GM18519 (cell line): ENCODE measurements around the gene PSTPIP1.

Source experiments
- ATAC-seq: cut with Tn5 transposase; IDR thresholded peaks from one replicate; pipeline ENCODE4 v1.9.1; 2021; ENCODE audit warnings: mild to moderate bottlenecking, moderate library complexity; ENCODE audit not compliant: unreplicated experiment, low FRiP score

PSTPIP1 gene

DNA sequence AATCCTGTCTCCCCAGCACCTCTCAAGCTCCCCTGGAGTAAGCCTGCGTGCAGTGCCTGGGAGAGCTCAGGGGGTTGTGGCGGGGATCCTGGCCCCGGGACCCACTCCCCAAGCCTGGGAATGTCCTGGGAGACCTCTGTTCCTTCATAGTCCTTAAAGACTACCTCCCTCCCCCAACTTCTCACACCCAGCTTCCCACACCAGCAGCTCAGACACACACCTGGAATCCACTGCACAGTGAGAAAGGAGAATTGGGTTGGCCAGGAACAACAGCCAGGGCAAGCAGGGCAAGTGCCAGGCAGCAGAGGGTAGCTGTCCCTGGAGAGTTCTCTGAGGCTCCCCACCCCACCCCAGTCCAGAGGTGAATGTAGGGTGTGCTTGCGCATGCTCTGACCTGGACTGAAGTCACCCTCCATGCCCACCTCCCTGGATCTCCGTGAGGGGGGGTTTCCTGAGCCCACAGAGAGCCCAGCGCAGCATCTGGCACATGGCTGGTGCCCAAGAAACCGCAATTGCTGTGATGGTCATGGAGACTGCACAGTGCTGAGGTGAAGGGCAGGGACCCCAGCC lies 22.2 kb downstream of the PSTPIP1 start:
- no peak for ATAC-seq

DNA sequence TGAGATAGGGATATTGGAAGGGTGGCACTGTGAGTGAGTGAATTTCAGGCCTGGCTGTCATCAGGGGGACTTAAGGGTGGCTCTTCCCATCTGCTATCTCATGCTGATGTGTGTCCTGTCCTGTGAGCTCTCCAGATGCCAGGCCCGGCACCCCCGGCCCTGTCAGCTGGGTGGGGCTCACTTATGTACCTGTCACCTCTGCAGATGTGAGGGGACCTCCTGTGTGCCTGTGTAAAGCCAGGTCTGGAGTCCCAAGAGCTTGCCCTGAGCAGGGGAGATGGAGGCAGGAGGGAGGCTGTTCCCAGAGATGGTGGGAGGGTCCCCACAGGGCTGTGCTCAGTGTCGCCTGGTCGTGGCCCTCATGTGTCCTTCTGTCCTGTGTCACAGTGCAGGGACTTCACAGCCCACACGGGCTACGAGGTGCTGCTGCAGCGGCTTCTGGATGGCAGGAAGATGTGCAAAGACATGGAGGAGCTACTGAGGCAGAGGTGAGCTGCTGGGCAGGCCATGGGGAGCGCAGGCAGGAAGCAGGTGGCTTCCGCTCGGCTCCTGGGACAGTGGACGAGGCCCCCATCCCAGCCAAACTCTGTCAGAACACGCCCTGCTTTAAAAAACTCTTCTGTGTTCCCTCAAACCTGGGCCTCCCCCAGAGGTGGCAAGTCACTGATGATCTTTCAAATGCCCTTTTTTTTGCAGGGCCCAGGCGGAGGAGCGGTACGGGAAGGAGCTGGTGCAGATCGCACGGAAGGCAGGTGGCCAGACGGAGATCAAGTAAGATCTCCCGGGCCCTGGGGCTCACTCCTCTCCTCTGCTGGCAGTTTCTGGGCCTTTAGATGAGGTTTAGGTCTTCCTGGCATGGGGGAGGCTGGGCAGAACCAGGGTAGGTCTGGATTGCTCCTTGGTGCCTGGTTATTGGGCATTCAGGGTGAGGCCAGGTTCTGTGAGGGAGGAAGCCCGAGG lies 23.1 kb downstream of the PSTPIP1 start:
- ATAC-seq, result no peak

DNA sequence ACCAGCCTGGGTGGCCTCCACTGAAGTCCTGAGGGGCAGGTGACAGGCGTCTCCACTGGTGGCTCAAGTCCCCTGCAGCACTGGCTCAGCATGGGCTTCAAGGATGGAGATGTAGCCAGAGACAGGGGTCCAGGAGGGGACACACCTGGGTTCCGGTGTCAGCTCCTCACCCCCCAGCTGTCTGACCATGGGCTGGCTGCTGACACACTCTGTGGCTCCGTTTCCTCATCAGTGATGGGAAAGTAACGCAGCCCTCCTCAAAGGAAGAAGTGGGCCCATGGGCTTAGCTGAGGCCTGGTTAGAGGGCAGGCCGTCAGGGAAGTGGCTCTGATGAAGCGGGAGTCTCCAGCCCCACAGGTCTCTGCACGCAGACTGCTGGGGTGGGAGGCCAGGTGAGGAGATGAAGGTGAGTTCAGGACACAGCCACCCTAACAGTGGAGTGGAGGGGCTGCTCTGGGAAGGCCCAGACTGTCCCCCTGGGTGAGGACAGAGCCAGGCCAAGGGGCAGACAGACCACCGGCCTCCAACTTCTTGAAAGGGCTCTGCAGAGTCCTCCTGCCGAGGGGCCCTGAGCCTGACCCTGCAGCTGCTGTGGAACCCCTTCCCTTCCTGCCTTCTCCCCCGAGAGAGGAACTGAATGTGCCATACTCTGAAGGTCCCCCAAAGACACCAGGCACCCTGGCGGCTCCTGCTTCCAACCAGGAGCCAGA lies 24.0 kb downstream of the PSTPIP1 start:
- ATAC-seq, result no peak

DNA sequence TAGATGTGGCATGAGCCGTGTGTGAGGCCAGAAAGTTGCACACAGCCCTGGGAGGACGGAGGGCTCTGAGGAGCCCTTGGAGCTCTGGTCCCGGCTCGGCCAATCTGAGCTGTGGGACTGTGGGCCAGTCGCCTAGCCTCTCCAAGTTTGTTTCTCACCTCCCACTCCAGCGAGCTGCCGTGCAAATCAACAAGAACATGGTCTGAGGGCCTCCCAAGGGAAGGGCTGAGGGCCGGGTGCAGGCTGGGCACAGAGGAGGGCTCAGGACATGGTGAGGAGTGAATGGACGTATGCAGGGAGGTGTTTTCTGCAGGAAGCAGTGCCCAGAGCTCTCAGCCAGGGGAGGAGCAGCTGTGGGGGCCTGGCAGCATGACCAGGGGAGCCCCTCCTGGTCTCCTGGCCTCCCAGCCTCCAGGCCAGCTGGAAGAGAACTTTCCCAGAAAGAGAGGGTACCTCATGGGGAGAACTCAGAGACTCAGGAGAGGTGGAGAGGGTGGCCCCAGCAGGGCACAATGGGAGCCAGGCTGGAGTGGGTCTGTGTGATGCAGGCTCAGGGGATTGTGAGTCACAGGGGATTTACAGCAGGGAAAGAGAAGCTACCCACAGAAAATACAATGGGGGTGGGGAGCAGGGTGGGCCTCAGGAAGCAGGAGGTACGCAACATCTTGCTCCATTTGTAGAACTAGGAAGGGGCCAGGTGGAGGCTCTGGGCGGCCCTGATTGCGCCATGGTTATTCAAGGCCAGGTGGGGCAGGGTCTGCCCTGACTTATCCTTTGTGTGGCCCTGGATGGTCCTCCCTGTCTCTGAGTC lies 24.8 kb downstream of the PSTPIP1 start:
- ATAC-seq, result no peak

DNA sequence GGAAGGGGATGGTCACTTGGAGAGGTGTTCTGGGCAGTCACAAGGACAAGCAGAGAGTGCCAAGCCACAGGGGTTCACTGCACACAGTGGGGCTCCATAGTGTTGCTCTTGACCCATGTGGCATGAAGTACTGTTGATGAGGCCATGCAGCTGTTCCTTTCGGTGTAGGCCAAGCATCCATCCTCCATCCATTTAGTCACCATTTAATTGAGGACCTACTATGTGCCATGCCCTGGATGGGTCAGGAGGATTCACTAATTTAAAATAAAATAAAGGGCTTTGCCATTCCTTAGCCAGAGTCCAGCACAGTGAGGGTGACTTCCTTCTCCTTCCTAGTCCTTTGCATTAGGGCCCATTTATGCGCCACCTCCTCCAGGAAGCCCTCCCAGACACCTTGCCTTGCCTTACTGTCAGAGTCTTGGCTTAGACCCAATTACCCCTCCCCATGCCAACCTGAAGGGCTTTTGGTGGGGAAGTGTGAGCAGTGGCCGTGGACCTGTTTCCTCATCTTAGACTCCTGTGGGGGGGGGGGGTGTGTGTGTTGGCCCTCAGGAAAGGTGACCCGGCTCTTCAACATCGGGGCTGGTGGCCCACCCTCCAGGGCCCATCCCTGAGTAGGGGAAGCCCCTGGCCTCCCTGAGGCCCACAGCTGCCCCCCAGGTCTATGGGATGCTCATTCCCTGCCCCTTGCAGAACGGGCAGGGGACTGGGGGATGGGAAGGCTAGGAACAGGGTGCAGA lies 25.6 kb downstream of the PSTPIP1 start:
- no peak for ATAC-seq

DNA sequence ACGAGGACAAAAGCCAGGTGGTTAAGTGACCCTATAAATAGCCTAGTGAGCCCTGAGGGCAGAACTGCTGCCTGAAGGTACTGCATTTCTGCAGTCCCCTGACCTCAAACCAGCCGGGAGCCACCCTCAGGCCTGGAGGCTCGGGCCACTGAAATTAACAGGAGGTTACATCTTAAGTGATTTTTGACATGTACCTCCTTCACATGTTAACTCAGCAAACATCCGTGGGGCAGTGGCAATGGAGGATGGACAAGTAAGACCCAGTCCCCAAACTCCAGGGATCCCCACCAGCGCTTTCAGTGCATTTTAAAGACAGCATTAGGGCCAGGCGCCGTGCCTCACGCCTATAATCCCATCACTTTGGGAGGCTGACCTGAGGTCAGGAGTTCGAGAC lies 26.2 kb downstream of the PSTPIP1 start:
- ATAC-seq, result no peak

DNA sequence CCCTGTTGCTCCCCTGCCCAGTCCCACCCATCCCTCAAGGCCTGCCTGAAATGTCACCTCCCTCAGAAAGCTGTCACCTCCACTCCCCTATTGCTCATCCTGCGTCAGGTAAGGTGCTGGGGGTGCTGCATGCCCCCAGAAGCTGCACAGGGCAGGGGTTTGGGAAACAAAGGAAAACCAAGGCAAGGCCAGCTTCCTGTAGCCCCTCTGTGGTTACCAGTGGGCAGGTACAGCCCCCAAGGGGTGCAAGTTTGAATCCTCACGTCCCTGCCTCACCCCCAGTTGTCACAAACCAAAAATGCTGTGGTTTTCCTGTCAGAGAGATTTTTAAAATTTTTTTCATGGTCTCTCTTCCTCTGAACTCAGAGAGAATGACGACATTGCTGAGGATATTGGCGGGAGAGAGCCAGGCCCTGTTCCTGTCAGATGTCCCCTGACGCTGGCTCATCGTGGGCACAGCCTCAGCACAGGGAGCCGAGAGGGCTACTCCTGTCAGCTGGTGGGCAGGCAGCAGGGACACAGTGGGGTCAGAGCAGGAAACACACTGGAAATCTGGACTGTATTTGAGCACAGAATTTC lies 27.0 kb downstream of the PSTPIP1 start:
- no peak for ATAC-seq

DNA sequence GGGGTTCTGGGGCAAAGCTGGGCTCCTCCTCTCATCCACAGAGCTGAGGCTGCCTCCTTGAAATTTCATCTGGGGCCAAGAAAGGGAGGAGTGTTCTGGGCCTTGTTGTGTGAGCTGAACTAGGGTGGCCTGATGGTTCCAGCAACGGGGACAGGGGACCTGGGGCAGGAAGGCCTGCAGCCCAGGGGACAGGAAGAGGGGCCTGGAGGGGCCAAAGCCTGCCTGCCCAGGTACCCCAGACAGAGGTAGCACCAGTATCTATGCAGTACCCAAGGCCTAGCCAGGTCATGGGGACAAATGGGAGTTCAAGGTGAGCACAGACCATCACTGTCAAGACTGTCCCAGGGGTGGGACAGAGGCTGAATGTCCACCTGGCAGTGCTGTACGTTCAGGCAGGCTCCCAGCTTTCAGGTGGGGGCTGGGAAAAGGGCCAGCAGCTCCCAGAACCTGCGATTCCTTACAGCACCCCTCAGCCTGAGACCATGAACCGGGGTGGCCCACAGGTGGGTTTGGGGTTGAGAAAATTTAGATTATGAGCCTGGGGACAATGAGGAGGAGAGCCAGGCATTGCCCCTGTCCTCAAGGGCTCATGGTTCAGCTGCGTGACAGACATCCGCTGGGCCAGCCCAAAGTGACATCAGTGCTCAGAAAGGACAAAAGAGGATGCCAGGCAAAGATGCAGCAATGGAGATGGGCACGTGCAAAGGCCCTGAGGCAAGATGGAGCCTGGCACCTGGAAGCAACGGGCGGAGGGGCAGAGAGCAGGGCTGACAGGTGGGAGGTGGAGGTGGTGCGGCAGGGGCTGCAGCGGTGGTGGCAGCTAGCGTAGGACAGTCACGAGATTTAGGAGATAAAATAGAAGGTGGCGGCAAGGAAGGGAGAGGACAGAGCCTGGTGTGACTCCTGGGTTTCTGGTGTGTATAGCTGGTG lies 28.0 kb downstream of the PSTPIP1 start:
- no peak for ATAC-seq

DNA sequence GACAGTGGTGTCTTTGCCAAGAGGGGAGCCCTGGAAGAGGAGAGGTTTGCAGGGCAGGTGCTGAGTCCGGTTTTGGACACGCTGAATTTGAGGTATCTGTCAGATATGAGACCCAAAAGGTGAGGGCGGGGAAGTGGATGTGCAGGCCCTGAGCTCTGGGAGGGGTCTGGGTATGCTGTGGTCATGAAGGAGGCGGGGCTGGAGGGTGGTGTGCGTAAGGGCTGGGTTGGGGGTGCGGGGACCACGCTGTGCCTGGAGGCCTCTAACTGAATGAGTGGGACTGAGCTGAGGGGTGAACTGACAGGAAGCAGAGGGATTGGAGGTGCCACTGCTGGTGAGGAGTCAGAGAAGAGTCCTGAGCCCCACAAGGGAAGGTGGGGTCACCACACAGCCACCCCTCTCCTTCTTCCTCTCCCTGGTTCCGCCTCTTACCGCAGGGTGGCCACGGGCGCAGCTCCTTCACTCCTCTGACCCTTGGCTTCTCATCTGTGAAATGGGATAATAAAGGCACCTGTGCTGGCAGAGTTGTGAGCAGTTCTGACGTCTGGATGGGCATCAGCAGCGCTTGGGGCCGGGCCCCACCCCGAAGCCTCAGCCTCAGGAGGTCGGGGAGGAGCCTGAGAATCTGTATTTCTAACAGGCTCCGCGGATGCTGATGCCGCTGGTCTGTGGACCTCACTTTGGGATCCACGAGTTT lies 28.8 kb downstream of the PSTPIP1 start:
- no peak for ATAC-seq

DNA sequence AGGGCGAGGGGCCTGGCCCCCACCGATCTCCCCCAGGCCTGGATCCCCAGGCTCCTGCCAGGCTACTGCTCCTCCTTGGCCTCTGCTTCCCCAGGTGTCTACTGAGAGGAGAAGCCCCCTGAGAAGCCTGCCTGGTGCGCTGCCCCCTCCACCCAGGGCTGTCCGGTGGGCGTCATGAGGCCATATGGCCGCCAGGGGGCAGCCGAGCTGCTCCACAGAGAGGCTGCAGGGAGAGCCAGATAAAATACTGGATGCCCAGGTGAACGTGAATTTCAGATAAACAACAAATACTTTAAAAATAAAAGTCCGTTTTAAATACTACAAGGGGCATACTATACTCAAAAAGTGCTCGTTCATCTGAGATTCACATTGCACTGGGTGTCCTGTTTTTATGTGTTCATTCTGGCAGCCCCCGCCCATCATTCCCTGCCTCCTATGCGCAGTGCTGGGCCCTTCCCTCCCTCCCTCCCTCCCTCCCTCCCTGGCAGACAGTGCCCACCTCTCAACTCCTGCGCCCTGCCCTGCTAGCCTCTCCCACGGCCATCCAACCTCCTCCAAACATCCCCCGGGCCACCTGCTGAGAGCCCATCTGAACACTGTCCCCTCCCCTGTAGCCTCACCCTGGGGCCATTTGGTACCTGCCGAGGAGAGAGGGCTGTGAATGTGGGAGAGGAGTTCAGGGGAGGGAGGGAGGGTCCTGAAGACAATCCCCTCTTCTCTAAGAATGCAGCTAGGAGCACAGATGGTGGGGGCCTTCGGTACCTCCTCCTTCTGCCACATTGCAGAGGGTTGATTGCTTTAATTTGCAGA lies 29.6 kb downstream of the PSTPIP1 start:
- ATAC-seq, result no peak

DNA sequence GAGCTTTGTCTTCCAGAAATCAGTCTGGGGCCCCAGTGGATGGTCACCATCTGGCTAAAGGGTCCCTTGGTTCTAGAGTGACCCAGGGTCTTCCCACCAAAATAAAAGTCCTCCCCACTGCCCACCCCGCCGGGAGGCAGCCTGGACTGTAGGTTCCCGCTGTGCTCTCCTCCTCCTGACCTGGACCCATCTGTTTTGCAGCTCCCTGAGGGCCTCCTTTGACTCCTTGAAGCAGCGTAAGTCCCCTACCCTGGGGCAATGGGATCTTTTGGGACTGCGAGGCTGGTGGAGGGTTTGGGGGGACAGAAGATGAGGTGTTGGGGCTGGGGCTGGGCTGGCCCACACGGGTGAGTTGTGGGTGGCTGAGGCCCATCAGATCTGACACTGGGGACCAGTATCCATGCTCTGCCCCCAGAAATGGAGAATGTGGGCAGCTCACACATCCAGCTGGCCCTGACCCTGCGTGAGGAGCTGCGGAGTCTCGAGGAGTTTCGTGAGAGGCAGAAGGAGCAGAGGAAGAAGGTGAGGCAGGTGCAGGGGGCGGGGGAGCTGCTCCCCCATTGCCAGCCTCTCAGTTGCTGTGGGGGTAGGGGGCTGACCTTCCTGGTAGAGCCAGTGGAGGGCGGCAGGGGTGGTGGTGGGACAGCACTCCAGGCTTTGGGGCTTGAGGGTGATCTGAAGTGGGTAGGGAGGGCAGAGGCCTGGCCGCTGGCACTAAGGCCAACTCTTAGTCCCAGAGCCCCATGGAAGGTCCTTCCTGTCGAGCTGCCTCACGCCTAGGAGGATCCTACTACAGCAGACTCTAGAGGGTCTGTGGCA lies 30.4 kb downstream of the PSTPIP1 start:
- no peak for ATAC-seq

DNA sequence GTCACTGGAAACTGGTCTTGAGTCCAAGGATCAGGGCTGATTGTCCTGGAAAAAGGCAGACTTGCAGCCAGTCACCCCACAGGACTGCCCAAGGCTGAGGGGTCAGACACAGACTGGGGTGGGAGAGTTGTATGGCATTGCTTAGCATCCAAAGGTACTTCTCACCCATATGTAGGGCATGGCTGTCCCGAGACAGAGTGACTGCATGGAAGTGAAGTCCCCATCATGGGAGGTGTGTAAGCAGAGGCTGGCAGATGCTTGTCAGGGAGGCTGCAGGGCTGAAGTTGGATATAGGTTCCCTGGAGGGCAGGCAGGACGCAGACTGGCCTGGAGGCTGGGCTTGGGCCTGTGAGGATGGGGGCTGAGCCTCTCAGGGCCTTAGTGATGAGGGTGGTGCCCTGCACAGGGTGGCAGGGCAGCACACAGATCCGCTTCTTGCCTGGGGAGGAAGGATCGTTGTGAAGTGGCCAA lies 31.1 kb downstream of the PSTPIP1 start:
- no peak for ATAC-seq

DNA sequence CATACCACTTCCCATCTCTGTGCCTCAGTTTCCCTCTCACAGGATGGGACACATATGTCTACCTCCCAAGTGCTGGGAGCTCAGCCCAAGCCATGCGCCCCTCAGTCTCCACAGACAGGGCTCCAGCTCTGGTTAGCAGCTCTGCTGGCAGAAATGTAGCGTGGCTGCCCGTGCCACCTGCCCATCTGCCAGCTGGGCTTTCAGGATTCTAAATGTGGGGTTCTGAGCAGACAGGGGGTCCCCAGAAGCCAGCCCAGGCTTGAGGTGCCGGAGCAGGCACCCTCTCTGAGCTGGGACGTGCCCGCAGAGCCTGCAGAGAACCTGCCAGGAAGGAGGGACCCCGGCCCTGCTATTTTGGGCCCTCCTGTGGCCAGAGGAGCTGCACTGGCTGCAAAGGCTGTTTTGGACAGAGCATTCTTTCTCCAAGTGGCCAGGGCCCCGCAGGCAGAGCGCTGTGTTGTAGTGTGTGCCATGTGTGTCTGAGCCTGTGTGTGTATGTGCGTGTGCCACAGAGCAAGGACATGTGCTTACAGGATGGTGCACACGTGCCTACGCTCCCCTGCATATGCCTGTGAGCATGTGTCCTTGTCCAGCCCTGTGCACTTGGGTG lies 31.7 kb downstream of the PSTPIP1 start:
- no peak for ATAC-seq

DNA sequence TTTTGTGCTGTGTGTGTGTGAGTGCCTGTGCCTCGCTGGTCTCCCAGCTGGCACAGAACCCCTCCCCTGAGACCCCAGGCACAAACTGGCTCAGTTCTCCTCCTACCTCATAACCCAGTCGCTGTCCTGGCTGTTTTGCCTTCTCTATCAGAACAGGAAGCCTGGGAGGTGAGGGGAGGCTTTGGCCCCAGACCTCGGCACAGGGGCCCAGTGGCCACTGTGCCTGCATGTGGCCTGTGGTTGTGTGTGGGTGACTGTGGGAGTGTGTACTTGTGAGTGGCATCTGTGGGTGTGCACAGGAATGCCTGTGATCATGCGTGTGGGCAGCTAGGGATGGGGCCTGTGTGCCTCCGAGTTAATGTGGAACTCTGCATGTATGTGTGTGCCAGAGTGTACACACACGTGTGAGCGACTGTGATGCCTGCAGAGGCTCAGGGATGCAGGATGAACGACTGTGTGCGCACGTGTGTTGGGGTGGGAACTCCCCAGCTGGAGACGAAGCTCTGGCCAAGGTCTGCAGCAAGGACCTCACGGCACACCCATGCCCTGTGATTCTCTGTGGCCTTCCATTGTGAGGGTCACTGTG lies 32.3 kb downstream of the PSTPIP1 start:
- no peak for ATAC-seq

DNA sequence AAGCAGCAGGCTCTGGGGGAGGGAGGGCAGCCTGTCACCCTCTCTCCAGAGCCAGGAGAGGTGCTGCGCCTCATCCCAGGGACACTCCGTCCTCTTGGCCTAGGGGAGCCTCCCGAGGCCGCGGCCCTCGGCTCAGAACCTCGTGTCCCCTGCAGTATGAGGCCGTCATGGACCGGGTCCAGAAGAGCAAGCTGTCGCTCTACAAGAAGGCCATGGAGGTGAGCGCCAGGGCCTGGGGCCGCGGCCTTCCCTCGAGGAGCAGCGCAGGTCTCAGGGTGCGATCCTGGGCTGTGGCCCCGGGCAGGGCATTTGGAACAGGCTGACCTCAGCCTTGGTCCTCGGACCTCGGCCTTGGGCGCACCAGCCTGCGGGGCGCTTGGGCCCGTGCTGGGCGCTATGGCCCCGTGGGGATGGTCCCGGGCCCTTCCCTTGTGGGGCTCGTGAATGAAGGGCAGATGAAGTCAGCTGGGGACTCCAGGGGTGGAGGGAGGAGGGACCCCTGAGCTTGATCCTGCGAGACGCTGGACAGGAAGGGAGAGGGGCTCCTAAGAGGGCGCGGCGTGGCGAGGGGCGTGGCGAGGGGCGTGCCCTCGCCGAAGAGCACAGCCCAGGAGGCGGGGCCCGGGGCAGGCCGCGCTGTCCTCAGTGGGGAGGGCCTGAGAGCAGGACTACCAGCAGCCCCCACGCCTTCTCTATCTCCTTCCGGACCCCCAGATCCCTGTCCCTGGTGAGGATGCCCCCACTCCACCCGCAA lies 32.9 kb downstream of the PSTPIP1 start:
- no peak for ATAC-seq
